Loucy (cell line): ENCODE data around the gene ROPN1B.
"Not testable (repeated sequence)": the region's sequence is repeated elsewhere in the genome, so short reads cannot be mapped to it uniquely, and the experiment has no call there.

ENCODE experiments used
- CTCF ChIP-seq: fragments of 200-600 bp; sonication (generic); conservative IDR thresholded peaks from 2 replicates; pipeline ENCODE4 v1.5.1; 2014; ENCODE audit warnings: mild to moderate bottlenecking, antibody characterized with exemption, low read length
- EZH2phosphoT487 ChIP-seq: fragments of 200-600 bp; IDR thresholded peaks from 2 replicates; pipeline ENCODE4 v1.6.1; 2018; ENCODE audit warnings: antibody characterized with exemption, mild to moderate bottlenecking, moderate library complexity, borderline replicate concordance

GRCh38 chr3:125947806-125948205 is 21.2 kb upstream of the ROPN1B start:
- not testable (repeated sequence) for TF ChIP-seq CTCF, EZH2phosphoT487
